IPS DF 6.9 (cell line): ENCODE measurements around the gene DONSON.
"Not testable (repeated sequence)": the region's sequence is repeated elsewhere in the genome, so short reads cannot be mapped to it uniquely, and the experiment has no call there.

Source experiments
- DNase-seq: peaks from one replicate; pipeline ENCODE4 v3.0.0-alpha.2; 2013; ENCODE audit warnings: low read depth, low spot score
- H3K27ac ChIP-seq: one replicate; pipeline ENCODE4 v1.5.1; 2013; ENCODE audit warnings: low read length, control low read depth
- H3K27me3 ChIP-seq: 2 replicates; pipeline ENCODE4 v1.6.1; 2013; ENCODE audit warnings: mild to moderate bottlenecking, low read length; ENCODE audit not compliant: control insufficient read depth, insufficient read depth
- H3K36me3 ChIP-seq: 2 replicates; pipeline ENCODE4 v1.6.1; 2013; ENCODE audit warnings: low read length; ENCODE audit not compliant: control insufficient read depth, insufficient read depth
- H3K4me1 ChIP-seq: 2 replicates; pipeline ENCODE4 v1.6.1; 2013; ENCODE audit warnings: low read length; ENCODE audit not compliant: control insufficient read depth, insufficient read depth
- H3K4me3 ChIP-seq: 2 replicates; pipeline ENCODE4 v1.5.1; 2013; ENCODE audit warnings: mild to moderate bottlenecking, low read length
- H3K9me3 ChIP-seq: 2 replicates; pipeline ENCODE4 v1.6.1; 2013; ENCODE audit warnings: low read length, inconsistent platforms; ENCODE audit not compliant: control insufficient read depth, insufficient read depth
- WGBS: extraction: QIAGEN DNeasy Blood & Tissue Kit; methylation state at CpG from one replicate; pipeline ENCODE4 v1.1.7; 2013; ENCODE audit warnings: mixed read lengths, missing lambda C conversion rate; ENCODE audit not compliant: insufficient read length, insufficient coverage; 5-methylcytosine and 5-hydroxymethylcytosine counted together

The DONSON gene

GRCh38 chr21:33588485-33589335 lies at the start of gene DONSON:
DONSON (minus strand) TSS chr21:33588684; CDS start chr21:33588641, 43 bp downstream.
- H3K27ac ChIP-seq, result no peak within 1 kb of the TSS
- WGBS, result no CpG with 5 or more reads among the region's 78 CpGs
- H3K36me3 ChIP-seq, result no peaks in the 10 kb centered on the region
- no peaks in the 10 kb centered on the region for H3K9me3 ChIP-seq
- peak; percentile 48 for DNase-seq
- no peaks in the 10 kb centered on the region for H3K27me3 ChIP-seq
- peak within 1 kb of the TSS; percentile 80 for H3K4me3 ChIP-seq
- H3K4me1 ChIP-seq, result no peaks in the 10 kb centered on the region

- H3K4me3 ChIP-seq, result no peak overlapping the region
- DNase-seq, result no peak
- H3K27ac ChIP-seq, result no peak overlapping the region
- no peaks in the 10 kb centered on the region for H3K4me1 ChIP-seq
- H3K27me3 ChIP-seq, result no peaks in the 10 kb centered on the region
- no peaks in the 10 kb centered on the region for H3K9me3 ChIP-seq
- H3K36me3 ChIP-seq, result no peaks in the 10 kb centered on the region
- no CpG with 5 or more reads among the region's 2 CpGs for WGBS
Observed at GRCh38 chr21:33634254-33634653, 45.8 kb upstream of the DONSON start.

- not testable (repeated sequence) for H3K36me3 ChIP-seq, H3K27ac ChIP-seq, H3K4me3 ChIP-seq, H3K4me1 ChIP-seq, H3K9me3 ChIP-seq, H3K27me3 ChIP-seq, DNase-seq
- no CpG with 5 or more reads among the region's 7 CpGs for WGBS
Observed at GRCh38 chr21:33626151-33626550, 37.7 kb upstream of the DONSON start.

GRCh38 chr21:33622253-33622652 lies 33.8 kb upstream of the DONSON start:
- H3K27me3 ChIP-seq, result no peaks in the 10 kb centered on the region
- H3K4me1 ChIP-seq, result no peaks in the 10 kb centered on the region
- H3K27ac ChIP-seq, result no peak overlapping the region
- H3K9me3 ChIP-seq, result no peaks in the 10 kb centered on the region
- DNase-seq, result no peak
- no peak overlapping the region for H3K4me3 ChIP-seq
- no peaks in the 10 kb centered on the region for H3K36me3 ChIP-seq

GRCh38 chr21:33619726-33620125 lies 31.2 kb upstream of the DONSON start:
- WGBS, result no CpG with 5 or more reads among the region's 4 CpGs
- DNase-seq, result no peak
- no peaks in the 10 kb centered on the region for H3K4me1 ChIP-seq
- no peak overlapping the region for H3K27ac ChIP-seq
- no peaks in the 10 kb centered on the region for H3K9me3 ChIP-seq
- H3K4me3 ChIP-seq, result no peak overlapping the region
- no peaks in the 10 kb centered on the region for H3K27me3 ChIP-seq
- H3K36me3 ChIP-seq, result no peaks in the 10 kb centered on the region

GRCh38 chr21:33618407-33618806 lies 29.9 kb upstream of the DONSON start:
- Histone ChIP-seq H3K4me3 (no peak overlapping the region), H3K36me3 (no peaks in the 10 kb centered on the region), H3K4me1 (no peaks in the 10 kb centered on the region), H3K27me3 (no peaks in the 10 kb centered on the region), H3K9me3 (no peaks in the 10 kb centered on the region), H3K27ac (no peak overlapping the region)
- no CpG with 5 or more reads among the region's 2 CpGs for WGBS
- DNase-seq, result no peak

GRCh38 chr21:33617565-33617964 lies 29.1 kb upstream of the DONSON start:
- not testable (repeated sequence) for H3K27me3 ChIP-seq, H3K27ac ChIP-seq, H3K36me3 ChIP-seq, H3K4me1 ChIP-seq, H3K9me3 ChIP-seq, DNase-seq, H3K4me3 ChIP-seq
- no CpG with 5 or more reads among the region's 11 CpGs for WGBS

GRCh38 chr21:33611006-33611744 lies 22.7 kb upstream of the DONSON start:
- Histone ChIP-seq H3K27ac (no peak overlapping the region), H3K36me3 (no peaks in the 10 kb centered on the region), H3K27me3 (no peaks in the 10 kb centered on the region), H3K4me1 (no peaks in the 10 kb centered on the region), H3K9me3 (no peaks in the 10 kb centered on the region), H3K4me3 (no peak overlapping the region)
- WGBS, result no CpG with 5 or more reads among the region's 7 CpGs
- no peak for DNase-seq

GRCh38 chr21:33608559-33608958 lies 20.1 kb upstream of the DONSON start:
- Histone ChIP-seq H3K4me3 (no peak overlapping the region), H3K36me3 (no peaks in the 10 kb centered on the region), H3K27ac (no peak overlapping the region), H3K27me3 (no peaks in the 10 kb centered on the region), H3K9me3 (no peaks in the 10 kb centered on the region), H3K4me1 (no peaks in the 10 kb centered on the region)
- WGBS, result no CpG with 5 or more reads among the region's 1 CpG
- no peak for DNase-seq

GRCh38 chr21:33598051-33598450 lies 9.6 kb upstream of the DONSON start:
- no CpG with 5 or more reads among the region's 1 CpG for WGBS
- no peaks in the 10 kb centered on the region; the same call in 1 of the 2 replicates for H3K36me3 ChIP-seq
- H3K27ac ChIP-seq, result no peak overlapping the region

More at GRCh38 chr21:33598051-33598450, 9.6 kb upstream of the DONSON start:
- Histone ChIP-seq H3K9me3 (no peaks in the 10 kb centered on the region), H3K27me3 (no peaks in the 10 kb centered on the region), H3K4me1 (no peaks in the 10 kb centered on the region), H3K4me3 (no peak overlapping the region)
- DNase-seq, result no peak
